OCI-LY7 (cell line): ENCODE results near the gene ADAMTS5. TPM values are rescaled to one million over a fixed set of nuclear protein-coding genes. Genes with fewer than 3 reads are reported as not detected.

Experiments used
- BruUV-seq: library from RNA; stranded (reverse); fragments of 400-500 nt; replicated peaks from 2 replicates; lab custom pipeline; 2021; lab: Mats Ljungman, UMichigan
- CTCF ChIA-PET: fragments of 300-600 bp; sonication (Branson Sonifier 250); formaldehyde crosslinking; loops from one replicate; lab custom pipeline; 2022; ENCODE audit warnings: antibody characterized with exemption; ENCODE audit not compliant: unreplicated experiment; lab: Charles Lee
- POLR2A ChIA-PET: fragments of 300-600 bp; sonication (Branson Sonifier 250); formaldehyde crosslinking; loops from one replicate; lab custom pipeline; 2022; ENCODE audit warnings: antibody characterized with exemption; lab: Charles Lee
- DNase-seq: peaks from one replicate; pipeline ENCODE4 v3.0.0-alpha.2; 2015; ENCODE audit warnings: low spot score
- H2AFZ ChIP-seq: fragments of 200-600 bp; sonication (generic), shearing (Covaris generic); 2 replicates; pipeline ENCODE4 v1.6.1; 2014; ENCODE audit warnings: mild to moderate bottlenecking, antibody characterized with exemption, low read length, moderate library complexity
- H3K27ac ChIP-seq: fragments of 200-600 bp; sonication (generic); 2 replicates; pipeline ENCODE4 v1.5.1; 2014; ENCODE audit warnings: mixed run types, low read depth, mild to moderate bottlenecking, moderate library complexity, low read length, inconsistent platforms; ENCODE audit not compliant: poor library complexity, severe bottlenecking
- H3K36me3 ChIP-seq: fragments of 200-600 bp; sonication (generic); 2 replicates; pipeline ENCODE4 v1.6.1; 2014; ENCODE audit warnings: mild to moderate bottlenecking, antibody characterized with exemption, low read length, moderate library complexity, mixed read lengths; ENCODE audit not compliant: insufficient read depth
- H3K4me1 ChIP-seq: fragments of 200-600 bp; sonication (generic); 2 replicates; pipeline ENCODE4 v1.5.1; 2014; ENCODE audit warnings: mild to moderate bottlenecking, low read length; ENCODE audit not compliant: insufficient read depth, poor library complexity, severe bottlenecking
- H3K4me2 ChIP-seq: fragments of 200-600 bp; sonication (generic); 2 replicates; pipeline ENCODE4 v1.6.1; 2014; ENCODE audit warnings: mild to moderate bottlenecking, low read length
- H3K4me3 ChIP-seq: fragments of 200-600 bp; sonication (generic); 2 replicates; pipeline ENCODE4 v1.5.1; 2014; ENCODE audit warnings: mild to moderate bottlenecking, low read depth, low read length; ENCODE audit not compliant: poor library complexity, severe bottlenecking
- H3K79me2 ChIP-seq: fragments of 200-600 bp; sonication (generic); 2 replicates; pipeline ENCODE4 v1.6.1; 2016; ENCODE audit warnings: low read depth, mild to moderate bottlenecking, low read length, moderate library complexity, mixed read lengths; ENCODE audit not compliant: insufficient read depth
- H3K9me2 ChIP-seq: fragments of 200-600 bp; sonication (generic); 2 replicates; pipeline ENCODE4 v1.6.1; 2016; ENCODE audit warnings: mild to moderate bottlenecking, low read length, mixed read lengths; ENCODE audit not compliant: insufficient read depth
- H3K9me3 ChIP-seq: fragments of 200-600 bp; sonication (generic); 2 replicates; pipeline ENCODE4 v1.6.1; 2014; ENCODE audit warnings: mild to moderate bottlenecking, mixed run types, low read length, mixed read lengths
- H4K20me1 ChIP-seq: fragments of 200-600 bp; sonication (generic); 2 replicates; pipeline ENCODE4 v1.6.1; 2014; ENCODE audit warnings: mild to moderate bottlenecking, antibody characterized with exemption, low read length, moderate library complexity, mixed read lengths; ENCODE audit not compliant: insufficient read depth
- CTCF ChIP-seq: fragments of 200-600 bp; sonication (generic); conservative IDR thresholded peaks from 2 replicates; pipeline ENCODE4 v1.5.1; 2014; ENCODE audit warnings: mild to moderate bottlenecking, antibody characterized with exemption, low read length, moderate library complexity, mixed read lengths
- EZH2phosphoT487 ChIP-seq: fragments of 200-600 bp; sonication (generic); IDR thresholded peaks from 2 replicates; pipeline ENCODE4 v1.6.1; 2018; ENCODE audit warnings: low read depth, borderline replicate concordance, mild to moderate bottlenecking, mixed run types, antibody characterized with exemption, low read length, moderate library complexity, mixed read lengths
- intact Hi-C: fragments of 100-400 bp; cut with micrococcal nuclease; formaldehyde crosslinking; loops from one replicate; pipeline ENCODE4 v1.10.0; 2022; ENCODE audit not compliant: unreplicated experiment
- total RNA-seq, 2 experiments: library from RNA; depleted of rRNA in 1 of 2; stranded (reverse); fragments of >200 nt in 1 of 2; shearing (Covaris generic) in 1 of 2; gene quantifications; 2 replicates each; pipeline ENCODE4 v1.2.3, GENCODE V29; 2014 to 2022

ADAMTS5 gene
- total RNA-seq, 2 experiments from 2014 or later = not detected

GRCh38 chr21:26952374-26953066, 14.4 kb downstream of the ADAMTS5 start:
- Histone ChIP-seq H3K27ac (no peak overlapping the region), H3K9me3 (no peaks in the 10 kb centered on the region), H3K9me2 (no peaks in the 10 kb centered on the region), H2AFZ (no peak overlapping the region), H3K36me3 (no peaks in the 10 kb centered on the region), H4K20me1 (no peaks in the 10 kb centered on the region), H3K79me2 (no peaks in the 10 kb centered on the region), H3K4me3 (no peak overlapping the region), H3K4me1 (no peaks in the 10 kb centered on the region), H3K4me2 (no peak overlapping the region)
- no peak for TF ChIP-seq CTCF
- no peak for TF ChIP-seq EZH2phosphoT487
- BruUV-seq = no TSS peak
- intact Hi-C loops = no loop called here
- POLR2A ChIA-PET = no interaction called here
- DNase-seq = no peak
- CTCF ChIA-PET = no interaction called here

GRCh38 chr21:26949830-26950229, 17.1 kb downstream of the ADAMTS5 start:
- POLR2A ChIA-PET = interaction anchor here (0.6 to 1.4 kb wide), 2 partner anchors 8 to 1111 kb away, joined by 4 to 5 read pairs; no protein-coding TSS in a partner anchor
- Histone ChIP-seq H2AFZ (no peak overlapping the region), H3K4me1 (no peaks in the 10 kb centered on the region), H3K4me3 (no peak overlapping the region), H3K4me2 (no peak overlapping the region), H4K20me1 (no peaks in the 10 kb centered on the region), H3K27ac (no peak overlapping the region), H3K9me2 (no peaks in the 10 kb centered on the region), H3K79me2 (no peaks in the 10 kb centered on the region), H3K36me3 (no peaks in the 10 kb centered on the region), H3K9me3 (no peaks in the 10 kb centered on the region)
- BruUV-seq = no TSS peak
- intact Hi-C loops = no loop called here
- DNase-seq = no peak
- TF ChIP-seq EZH2phosphoT487 (no peak), CTCF (no peak)
- CTCF ChIA-PET = no interaction called here

GRCh38 chr21:26948194-26948593, 18.7 kb downstream of the ADAMTS5 start:
- CTCF ChIA-PET = no interaction called here
- BruUV-seq = no TSS peak
- no peak for DNase-seq
- Histone ChIP-seq H3K9me2 (no peaks in the 10 kb centered on the region), H3K9me3 (no peaks in the 10 kb centered on the region), H3K4me3 (no peak overlapping the region), H4K20me1 (no peaks in the 10 kb centered on the region), H3K79me2 (no peaks in the 10 kb centered on the region), H3K27ac (no peak overlapping the region), H3K4me1 (no peaks in the 10 kb centered on the region), H3K4me2 (no peak overlapping the region), H2AFZ (no peak overlapping the region), H3K36me3 (no peaks in the 10 kb centered on the region)
- POLR2A ChIA-PET = interaction anchor here (0.5 kb wide), 1 partner anchor 262 kb away, joined by 3 read pairs; no protein-coding TSS in a partner anchor
- TF ChIP-seq EZH2phosphoT487 (no peak), CTCF (no peak)
- intact Hi-C loops = no loop called here
